NCI-H345 treated with DMSO at 0.1 percent for 48 hours (cell line): ENCODE measurements around the gene SLC9A9.
"Not testable (repeated sequence)": the region's sequence is repeated elsewhere in the genome, so short reads cannot be mapped to it uniquely, and the experiment has no call there.

Experiments
- DNase-seq: peaks from one replicate; lab custom pipeline; 2025; ENCODE audit not compliant: unreplicated experiment; lab: John Stamatoyannopoulos, UW

SLC9A9 gene

DNA sequence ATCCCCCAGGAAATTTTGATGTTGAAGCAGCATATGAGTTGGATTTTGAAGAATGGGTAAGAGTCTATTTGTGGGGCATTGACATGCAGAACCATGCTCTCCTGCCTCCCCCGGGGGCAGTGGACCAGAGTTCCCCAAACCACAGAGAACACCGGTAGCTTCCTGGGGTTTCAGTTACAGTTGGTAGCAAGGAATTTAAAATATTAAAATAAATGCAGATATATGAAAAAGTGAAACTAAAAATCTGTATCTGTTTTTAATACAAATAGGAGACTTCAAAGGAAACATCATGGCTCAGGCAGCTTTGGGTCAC is 37.4 kb downstream of the SLC9A9 start:
- no peak for DNase-seq

DNA sequence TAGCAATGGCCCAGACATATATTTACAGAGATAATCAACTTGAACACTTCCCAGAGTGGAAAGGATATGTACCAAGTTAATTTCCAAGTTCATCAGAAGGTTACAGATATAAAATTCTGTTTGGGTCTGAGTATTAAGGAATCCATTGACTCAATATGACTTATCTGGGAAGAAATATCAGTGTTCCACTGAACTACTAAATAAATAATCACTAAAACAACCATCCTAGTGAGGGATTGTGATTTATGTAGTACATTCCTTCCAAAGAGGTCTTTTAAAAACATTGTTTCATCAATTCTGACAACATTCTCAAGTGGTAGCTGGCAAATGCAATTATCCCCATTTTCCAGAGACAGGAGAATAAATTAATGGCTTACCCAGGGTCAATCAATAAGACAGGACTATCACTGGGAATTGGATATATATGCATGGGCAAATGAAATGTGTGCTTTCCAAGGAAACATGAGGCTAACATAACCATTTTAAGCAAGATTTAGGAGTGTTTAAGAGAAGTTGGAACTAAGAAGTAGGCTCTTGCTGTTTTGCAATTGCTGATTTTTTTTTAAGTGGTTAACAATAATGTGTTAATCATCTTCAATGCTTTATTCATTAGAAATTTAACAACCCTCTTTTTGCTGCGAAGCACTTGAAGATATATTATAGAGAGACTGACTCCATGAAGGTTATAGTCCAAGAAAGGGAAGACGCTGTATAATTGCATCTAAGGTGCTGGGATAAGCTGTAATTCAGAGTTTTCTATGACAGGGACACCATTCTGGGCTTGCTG is 37.9 kb downstream of the SLC9A9 start:
- DNase-seq = no peak

DNA sequence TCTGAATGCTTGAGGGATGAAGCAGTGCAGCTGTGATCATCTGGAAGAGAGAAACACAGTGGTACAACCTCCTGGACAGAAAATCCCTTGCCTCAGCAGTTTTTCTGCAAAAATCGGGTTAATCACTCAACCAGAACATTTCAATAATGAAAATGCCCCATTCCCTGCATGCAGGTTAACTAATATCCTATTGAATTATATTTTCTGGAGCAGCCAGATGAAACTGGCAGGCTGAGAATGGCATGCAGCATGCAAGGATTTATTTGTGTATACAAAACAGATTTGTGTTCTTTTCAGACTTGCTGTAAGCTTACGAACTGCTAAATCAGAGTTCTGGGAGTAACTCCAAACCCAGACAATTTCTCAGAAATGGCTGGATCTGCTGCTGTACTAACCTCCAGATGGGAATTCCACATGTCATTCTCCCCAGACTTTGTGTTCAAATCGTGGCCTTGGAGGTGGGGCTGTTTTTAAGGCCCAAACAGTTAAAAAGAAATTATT is 39.1 kb downstream of the SLC9A9 start:
- DNase-seq = no peak

DNA sequence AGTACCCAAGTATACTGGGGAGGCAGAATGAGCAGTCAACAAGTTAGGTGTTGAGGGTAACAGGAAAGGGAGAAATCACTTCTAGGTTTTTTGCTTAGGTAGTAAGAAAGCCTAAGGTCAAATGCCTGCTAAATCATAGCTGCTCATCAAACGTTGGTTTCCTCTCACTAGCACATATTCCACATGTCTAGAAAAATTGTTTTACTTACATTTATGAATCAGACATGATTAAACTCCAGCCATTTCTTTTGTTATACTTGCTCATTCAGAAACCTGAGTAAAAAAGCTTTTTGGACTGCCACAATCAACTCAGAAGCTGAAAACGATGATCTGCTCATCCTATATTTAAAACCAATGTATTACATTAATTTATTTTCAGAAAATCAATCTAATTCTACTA is 40.2 kb downstream of the SLC9A9 start:
- no peak for DNase-seq

DNA sequence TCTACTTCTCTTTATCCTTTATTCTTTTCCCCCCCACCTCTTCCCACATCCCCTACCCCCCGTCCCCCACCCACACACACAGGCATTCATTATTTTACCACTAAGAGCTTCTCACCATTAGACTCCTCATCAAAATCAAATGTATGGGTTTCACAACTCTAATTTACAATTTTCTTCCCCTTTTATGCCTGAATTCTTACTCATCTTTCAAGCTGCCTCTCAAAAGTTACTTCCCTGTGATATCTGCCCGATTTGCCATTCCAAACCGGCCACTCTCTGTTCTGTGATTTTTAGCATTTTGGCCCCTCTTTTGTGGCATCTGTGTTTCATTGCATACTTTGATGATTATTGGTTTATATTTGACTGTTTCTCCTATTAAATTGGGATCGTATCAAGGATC is 42.2 kb downstream of the SLC9A9 start:
- DNase-seq = no peak

DNA sequence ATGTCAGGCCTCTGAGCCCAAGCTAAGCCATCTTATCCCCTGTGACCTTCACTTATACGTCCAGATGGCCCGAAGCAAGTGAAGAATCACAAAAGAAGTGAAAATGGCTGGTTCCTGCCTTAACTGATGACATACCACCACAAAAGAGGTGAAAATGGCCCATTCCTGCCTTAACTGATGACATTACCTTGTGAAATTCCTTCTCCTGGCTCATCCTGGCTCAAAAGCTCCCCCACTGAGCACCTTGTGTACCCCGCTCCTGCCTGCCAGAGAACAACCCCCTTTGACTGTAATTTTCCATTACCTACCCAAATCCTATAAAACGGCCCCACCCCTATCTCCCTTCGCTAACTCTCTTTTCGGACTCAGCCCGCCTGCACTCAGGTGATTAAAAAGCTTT is 42.8 kb downstream of the SLC9A9 start:
- not testable (repeated sequence) for DNase-seq

DNA sequence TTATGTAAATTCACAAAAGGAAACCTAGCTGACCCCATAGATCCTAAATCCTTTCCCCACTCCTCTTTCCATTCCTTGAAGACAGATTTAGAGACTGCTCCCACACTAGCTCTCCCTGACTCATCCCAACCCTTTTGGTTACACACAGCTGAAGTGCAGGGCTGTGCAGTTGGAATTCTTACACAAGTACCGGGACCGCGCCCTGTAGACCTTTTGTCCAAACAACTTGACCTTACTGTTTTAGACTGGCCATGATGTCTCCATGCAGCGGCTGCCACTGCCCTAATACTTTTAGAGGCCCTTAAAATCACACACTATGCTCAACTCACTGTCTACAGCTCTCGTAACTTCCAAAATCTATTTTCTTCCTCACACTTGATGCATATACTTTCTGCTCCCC is 47.2 kb downstream of the SLC9A9 start:
- DNase-seq = not testable (repeated sequence)

DNA sequence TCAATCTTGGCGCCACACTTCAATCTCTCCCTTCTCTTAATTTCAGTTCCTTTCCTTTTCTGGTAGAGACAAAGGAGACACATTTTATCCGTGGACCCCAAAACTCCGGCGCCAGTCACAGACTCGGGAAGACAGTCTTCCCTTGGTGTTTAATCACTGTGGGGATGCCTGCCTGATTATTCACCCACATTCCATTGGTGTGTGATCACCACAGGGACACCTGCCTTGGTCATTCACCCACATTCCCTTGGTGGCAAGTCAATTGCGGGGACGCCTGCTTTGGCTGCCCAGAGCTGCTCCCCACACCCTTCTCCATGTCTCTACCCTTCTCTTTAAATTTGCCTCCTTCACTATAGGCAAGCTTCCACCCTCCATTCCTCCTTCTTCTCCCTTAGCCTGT is 50.1 kb downstream of the SLC9A9 start:
- DNase-seq = not testable (repeated sequence)

DNA sequence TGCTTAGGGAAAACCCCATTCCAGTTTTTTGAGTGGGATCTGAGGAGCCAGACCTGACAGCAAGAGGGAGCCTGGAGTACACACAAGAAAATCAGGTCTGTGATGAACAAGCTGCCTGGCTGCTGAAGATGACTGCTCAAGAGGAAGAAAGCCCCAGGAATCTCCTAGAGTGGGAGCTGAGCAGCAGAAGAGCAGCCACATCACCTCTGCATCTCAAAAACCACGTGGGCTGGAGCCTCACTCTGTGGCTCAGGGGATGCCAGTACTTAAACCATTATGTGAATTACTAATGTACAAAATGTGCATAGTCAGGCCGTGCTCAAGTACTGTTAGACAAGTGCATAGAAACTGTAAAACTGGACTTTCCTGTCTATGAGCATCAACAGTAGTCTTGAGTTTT is 52.4 kb downstream of the SLC9A9 start:
- DNase-seq = no peak

DNA sequence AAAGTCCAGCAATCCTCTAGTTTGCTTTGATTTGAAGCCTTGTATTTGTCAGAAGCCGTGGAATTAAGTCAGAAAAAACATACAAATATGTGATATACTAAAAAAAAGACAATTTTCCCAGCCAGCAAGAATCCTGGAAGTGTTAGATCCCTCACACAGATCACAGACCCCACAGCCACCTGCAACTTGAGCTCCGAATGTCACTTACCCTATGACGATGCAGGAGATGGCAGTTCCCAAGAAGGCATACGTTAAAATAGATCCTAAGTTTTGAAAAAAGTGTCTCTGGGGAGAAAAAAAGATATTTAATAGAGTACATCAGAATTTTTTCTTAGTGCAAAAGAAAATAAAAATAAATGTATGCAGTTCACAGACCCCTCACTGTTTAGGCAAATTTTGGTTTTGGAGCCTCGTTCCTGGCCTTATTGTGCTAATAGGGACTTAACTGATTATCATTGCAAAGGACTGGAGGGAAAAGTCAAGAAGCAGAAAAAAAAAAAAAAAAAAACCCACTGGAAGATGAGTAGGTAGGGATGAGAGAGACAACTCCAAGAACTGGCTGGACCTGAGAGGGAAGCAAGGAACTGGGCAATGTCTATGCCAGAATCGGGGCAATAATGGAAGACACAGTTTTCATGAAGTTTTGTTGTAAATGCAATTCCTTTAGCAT is 53.3 kb downstream of the SLC9A9 start:
- no peak for DNase-seq

DNA sequence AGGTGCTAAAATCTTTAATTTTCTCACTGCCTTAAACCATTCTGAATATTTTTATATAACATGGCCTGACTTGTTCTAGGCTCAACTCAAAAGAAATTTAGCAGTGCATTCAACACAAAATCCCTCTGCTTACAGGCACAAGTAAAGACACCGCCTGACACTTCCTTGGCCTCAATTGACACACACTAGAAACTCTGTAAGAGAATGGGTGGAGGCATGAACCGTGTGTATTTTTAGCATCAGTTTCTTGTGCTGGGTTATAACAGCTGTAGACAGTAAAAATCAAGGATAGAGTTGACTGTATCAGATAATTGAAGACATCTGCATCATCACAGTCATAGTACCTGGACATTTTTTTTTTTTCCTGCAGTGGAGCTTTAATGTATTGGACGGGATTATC is 54.3 kb downstream of the SLC9A9 start:
- no peak for DNase-seq

DNA sequence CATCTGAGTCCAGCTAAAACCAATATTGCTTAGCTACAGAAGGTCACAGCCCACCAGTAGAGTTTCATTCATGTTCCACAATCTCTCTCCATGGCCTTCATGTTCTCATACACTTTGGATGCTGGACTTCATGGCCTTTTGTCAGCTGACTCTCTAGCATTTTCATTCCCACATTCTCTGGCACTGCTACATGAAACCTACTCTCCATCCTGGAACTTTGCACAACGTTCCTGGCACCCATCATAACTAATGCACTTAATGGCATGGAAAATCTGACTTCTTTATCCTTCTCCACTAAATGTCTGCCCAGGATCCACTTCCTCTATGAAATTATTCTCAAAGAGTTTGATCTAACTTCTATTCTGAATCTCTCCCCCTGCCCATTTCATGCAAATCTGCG is 56.9 kb downstream of the SLC9A9 start:
- DNase-seq = no peak

DNA sequence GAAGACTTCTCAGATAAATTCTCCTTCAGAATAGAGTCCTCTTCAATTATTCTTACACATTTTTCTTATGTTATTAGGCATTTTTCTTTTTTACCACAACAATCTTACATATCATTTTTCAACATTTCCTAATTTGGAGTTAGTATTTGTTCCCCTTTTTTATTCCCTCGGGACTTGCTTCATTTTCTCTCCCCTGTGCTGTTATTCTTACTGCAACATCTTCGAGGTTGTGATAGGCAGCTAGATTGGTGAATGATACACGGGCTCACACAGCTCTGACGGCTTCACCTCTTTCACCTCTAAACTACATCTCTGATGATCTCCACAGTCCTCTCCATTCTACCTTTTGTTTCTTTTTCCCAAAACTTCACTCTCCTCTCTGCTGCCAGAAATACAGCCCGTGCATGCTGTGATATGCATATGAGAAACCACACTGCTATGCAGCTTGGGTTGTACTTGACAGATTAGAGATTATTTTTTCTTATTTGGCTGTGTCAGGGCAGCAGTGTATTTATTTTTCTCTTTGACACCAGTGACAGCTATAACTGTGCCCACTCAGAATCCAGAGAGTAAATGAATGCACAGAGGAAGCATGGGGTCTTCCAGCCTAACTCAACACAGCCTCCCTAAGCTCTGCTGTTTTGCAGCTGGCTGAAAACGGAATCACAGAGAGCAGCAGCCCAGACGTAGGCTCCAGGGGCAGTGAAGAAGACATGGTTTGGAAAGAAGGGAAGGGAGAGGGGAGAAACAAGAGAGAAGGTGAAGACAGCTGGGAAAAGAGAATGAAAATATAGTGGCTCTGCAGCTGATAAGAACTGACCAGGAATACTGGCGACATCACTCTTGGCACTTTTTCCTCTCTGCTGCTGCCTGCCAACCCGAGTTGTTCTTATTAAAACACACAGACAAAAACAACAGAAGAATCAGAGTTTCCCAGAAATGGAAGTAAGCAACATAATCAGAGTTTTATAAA is 61.8 kb downstream of the SLC9A9 start:
- no peak for DNase-seq

DNA sequence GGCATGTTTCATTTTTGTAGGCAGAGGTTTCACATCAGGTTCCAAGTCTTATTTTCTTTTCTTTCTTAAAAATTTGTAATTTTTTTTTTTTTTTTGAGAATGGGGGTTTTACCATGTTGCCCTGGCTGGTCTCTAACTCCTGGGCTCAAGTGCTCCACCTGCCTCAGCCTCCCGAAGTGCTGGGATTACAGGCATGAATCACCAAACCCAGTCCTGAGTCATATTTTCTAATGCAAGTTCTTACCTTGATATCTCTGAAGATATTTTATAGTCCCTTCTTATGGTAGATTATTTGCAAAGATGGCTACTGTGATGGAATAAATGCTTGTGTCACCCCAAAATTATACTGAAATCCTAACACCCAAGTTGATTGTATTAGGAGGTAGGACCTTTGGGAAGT is 63.8 kb downstream of the SLC9A9 start:
- DNase-seq = no peak

DNA sequence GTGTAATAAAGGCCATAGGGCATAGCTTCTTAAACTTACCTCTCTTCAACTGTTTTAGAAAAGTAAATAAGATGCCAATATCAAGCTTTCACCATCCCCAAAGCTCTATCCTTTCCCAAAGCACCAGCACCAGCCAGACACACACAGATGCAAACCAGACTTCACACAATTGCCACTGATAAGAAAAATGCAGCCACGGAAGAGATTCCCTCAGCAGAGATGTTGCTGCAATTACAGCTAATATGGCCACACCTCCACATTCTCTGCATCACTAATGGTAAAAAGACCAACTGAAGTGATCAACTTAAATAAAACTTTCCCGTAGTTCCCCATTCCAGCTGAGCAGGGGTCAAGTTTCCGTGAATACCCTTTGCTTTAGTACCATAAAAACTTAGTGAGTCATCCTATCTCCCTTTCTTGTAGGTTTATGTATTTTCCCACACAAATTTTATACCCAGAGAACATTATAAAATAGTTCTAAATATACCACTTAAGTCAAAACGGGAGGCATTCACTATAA is 64.4 kb downstream of the SLC9A9 start:
- DNase-seq = no peak

DNA sequence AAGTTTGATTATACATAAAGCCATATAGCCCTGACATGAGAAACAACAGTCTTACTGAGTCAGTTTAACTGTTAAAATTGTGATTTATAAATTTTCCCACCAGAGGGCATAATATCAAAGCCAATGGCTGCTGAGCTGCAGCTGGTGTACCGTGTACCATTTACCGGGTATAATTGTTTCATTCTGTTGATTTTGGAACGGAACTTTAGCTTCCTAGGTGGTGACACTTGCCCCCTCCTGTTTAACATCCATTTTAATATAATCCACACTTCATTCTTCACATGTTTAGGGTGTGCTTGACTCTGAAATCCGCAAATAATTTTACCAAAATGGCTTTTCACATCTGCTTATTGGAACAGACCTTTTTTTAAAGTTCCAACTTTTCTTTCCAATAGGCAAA is 72.8 kb downstream of the SLC9A9 start:
- no peak for DNase-seq

DNA sequence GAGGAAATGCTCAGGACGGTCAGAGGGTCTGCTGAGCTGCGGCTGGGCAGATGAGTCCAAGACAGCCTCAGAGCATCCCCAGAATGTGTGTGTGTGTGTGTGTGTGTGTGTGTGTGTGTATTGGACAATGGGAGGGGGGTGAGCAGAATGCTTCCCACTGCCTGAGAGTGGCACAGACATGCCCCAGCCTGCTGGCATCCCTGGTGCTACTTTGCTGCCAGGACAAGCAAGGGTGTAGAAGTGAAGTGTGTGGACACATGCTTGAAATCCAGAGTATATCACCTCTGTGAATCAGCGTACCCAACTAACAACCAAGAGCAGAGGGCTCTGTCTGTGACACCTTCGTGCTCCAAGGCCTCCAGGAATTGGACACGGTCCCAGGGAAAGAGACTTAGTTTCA is 76.3 kb downstream of the SLC9A9 start:
- DNase-seq = no peak

DNA sequence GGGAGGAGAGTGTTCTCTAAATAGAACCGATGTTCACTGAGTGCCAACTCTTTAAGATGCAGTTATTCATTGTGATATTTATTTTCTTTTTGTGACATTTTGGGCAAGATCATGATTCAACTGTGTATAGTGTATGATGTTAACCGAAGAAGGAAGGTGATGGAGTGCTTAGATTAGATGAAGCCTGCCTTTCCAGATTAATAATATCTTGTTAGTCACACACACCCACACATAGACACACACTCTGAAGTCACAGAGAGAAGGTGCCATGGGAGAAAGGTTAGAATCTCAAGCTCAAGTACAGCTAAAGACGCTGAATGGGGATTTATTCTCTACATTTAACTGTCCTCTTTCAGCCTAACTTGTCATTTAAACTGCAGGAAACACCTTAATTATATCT is 77.0 kb downstream of the SLC9A9 start:
- no peak for DNase-seq

DNA sequence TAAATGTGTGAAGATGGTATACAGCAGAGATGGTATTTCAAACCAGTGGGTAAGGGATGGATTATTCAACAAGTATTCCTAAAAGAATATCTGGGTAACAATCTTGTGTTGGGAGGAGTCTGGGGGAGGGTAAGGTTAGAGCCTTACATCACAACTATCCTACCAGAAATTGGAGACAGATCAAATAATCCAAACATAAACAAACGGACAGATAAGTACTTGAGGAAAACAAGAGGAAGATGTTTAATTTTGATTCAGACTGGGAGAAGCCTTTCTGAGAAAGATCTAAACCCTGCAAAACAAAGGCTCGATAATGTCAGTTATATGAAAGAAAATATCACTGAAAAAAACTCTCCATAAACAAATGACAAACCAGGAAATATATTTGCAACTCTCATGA is 77.9 kb downstream of the SLC9A9 start:
- no peak for DNase-seq

DNA sequence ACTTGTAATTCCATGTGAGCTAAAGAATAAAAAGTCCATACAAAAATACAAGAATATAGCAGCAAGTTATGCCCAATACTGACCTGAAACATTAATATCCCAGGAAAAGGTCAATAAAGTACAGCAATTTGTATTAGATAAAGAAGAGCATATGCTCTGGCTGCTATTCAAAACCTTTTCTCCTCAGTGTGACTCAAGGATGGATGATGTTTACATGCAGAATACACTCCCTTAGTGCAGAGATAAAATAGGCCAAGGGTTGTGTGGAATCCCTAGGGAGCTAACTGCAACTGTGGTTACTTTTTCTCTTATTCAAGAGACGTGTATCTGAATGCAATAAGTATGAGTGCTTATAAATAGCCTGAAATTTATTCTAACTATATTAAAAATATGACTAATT is 78.7 kb downstream of the SLC9A9 start:
- DNase-seq = no peak

DNA sequence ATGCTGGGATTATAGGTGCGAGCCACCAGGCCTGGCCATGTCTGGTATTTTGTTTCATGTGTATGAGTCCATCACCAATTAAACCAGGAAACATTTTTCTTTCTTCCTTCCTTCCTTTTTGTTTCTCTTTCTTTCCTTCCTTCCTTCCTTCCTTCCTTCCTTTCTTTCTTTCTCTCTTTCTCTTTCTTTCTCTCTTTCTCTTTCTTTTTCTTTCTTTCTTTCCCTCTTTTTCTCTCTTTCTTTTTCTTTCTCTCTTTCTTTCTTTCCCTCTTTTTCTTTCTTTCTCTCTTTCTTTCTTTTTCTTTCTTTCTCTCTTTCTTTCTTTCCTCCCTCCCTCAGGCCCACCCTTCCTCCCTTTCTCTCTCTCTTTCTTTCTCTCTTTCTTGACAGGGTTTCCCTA is 83.4 kb downstream of the SLC9A9 start:
- no peak for DNase-seq
